ENCODE data around the gene ZBED5.
"Not testable (repeated sequence)": the region's sequence is repeated elsewhere in the genome, so short reads cannot be mapped to it uniquely, and the experiment has no call there.

ZBED5 gene

DNA sequence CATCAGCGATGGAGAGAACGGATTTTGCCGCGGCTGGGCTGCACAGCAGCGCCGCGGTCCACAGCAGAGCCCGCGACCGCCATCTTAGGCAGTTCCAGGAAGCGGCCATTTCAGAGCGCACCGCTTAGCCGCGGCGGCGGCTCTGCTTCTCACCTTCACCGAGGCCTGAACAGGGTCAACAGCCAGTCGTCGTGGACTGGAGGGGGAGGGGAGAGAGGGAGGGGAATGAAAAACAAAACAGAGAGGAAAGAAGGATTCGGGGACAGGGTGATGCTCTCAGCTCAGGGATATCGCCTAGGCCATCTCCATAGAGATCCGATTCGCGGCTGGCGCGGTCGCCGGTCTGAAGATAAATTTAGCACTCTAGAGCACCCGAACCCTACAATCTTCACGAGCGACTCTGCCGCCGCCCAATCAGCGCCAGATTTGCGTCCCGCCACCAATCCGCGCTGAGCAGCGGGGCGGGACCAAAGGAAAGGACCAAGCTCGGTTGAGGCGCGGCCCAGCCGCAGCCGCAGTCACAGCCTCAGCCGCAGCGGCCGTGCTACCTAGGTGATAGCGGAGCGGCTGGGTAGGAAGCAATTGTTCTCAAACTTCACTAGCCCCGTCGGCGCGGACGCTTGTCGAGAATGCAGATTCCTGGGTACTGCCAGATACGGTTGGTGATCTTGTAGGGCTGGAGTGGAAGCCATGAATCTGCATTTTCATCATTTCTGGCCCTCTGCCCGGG, at the start of gene ZBED5:
Gene ZBED5 (minus strand): TSS at position 345 of the 730 bp plus-strand sequence. CDS start 3,108 bp downstream, outside the sequence.
- peak; percentile 91 to 94 (median 92) for DNase-seq (ENCODE audit: low read depth in 2 of 3, low spot score in 1 of 3)

- no peak for DNase-seq (ENCODE audit: low read depth in 2 of 3, low spot score in 1 of 3)
Observed at GRCh38 chr11:10906521-10906920, 48.7 kb upstream of the ZBED5 start.

DNA sequence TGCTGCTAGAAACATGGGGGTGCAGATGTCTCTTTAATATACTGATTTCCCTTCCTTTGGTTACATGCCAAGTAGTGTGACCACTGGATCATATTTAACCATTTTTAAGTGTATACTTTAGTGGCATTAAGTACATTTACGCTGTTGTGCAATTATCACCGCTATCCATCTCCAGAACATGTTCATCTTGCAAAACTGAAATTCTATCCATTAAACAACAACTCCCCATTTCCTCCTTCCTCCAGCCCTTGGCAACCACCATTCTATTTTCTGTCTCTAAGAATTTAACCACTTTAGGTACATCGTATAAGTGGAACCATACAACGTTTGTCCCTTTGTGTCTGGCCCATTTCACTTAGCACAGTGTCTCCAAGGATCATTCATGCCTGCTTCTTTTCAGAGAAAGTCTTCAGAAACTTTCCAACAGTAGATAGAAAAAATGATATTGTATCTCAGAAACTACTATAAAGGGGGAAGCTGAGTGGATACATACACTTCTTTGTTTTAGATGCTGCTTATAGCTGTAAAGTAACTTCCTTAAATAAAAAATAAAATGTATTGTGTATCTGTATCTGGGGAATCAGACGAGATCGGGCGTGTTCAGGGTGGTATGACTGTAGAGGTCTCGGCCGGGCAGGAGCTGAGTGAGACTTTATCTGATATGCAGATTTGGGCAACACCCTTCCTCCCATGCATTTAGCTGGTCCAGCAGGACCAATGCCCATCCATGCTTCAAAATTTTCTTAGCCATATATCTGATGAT, 44.6 kb upstream of the ZBED5 start:
- DNase-seq (ENCODE audit: low read depth in 2 of 3, low spot score in 1 of 3), result no peak

DNA sequence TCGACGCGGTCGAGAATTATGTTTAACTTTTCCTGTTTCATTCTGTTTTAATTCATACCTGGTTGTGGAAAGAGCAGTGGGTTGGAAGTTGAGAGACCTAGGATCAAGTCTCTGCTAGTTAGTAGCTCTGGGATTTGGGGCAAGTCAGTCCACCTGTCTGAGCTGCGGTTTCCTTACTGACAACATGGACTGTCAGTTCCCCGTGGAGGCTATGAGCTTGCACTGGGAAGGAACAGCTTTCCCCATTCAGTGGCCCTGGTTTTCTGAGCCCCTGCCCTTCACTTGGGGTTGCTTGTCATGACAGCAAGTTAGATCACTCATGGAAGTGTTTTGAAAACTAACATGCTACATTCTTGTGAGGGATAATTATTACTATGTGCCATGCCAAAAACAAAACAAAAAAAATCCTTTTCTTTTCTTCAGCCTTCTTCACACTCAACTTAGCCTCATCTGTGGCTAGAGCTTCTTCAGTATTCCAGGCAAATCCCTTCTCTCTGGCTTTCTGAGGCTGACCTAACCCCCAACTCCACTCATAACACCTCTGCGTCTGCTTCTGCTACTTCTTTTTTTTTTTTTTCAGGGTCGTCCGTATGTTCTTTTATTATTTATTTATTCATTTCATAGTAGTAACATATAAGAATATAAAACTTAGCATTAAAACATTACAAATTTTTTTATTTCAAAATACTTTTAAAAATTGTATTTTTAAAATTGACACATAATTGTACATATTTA, 43.0 kb upstream of the ZBED5 start:
- DNase-seq (ENCODE audit: low read depth in 2 of 3, low spot score in 1 of 3), result no peak

- DNase-seq (ENCODE audit: low read depth in 2 of 3, low spot score in 1 of 3), result peak in 1 of 3 donors; percentile 12
Observed at GRCh38 chr11:10899121-10899830, 41.4 kb upstream of the ZBED5 start.

- DNase-seq (ENCODE audit: low read depth in 2 of 3, low spot score in 1 of 3), result no peak
Observed at GRCh38 chr11:10898763-10899025, 40.8 kb upstream of the ZBED5 start.

- no peak for DNase-seq (ENCODE audit: low read depth in 2 of 3, low spot score in 1 of 3)
Observed at GRCh38 chr11:10898003-10898762, 40.3 kb upstream of the ZBED5 start.

GRCh38 chr11:10897150-10897549, 39.3 kb upstream of the ZBED5 start:
- no peak for DNase-seq (ENCODE audit: low read depth in 2 of 3, low spot score in 1 of 3)

- DNase-seq (ENCODE audit: low read depth in 2 of 3, low spot score in 1 of 3), result no peak
Observed at GRCh38 chr11:10896493-10896892, 38.6 kb upstream of the ZBED5 start.

DNA sequence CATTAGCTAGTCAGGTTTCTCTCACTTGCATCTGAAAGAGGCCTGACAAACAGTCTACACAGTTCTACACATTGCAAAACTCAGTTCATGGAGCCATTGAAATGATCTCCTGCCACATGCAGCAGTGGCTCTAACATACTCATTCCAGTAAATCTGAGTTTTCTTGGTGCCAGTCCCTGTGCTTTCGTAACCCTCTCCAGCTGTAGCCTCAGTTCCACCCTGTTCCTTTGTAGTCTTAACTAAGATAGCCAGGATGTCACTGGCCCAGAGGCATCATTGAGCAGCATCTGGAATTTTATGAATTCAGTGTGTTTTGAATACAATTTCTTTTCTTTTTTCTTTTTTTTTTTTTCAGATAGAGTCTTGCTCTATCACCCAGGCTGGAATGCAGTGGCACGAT, 37.4 kb upstream of the ZBED5 start:
- DNase-seq (ENCODE audit: low read depth in 2 of 3, low spot score in 1 of 3), result no peak

- no peak for DNase-seq (ENCODE audit: low read depth in 2 of 3, low spot score in 1 of 3)
Observed at GRCh38 chr11:10894666-10895065, 36.8 kb upstream of the ZBED5 start.

- no peak for DNase-seq (ENCODE audit: low read depth in 2 of 3, low spot score in 1 of 3)
Observed at GRCh38 chr11:10893714-10894151, 35.9 kb upstream of the ZBED5 start.

DNA sequence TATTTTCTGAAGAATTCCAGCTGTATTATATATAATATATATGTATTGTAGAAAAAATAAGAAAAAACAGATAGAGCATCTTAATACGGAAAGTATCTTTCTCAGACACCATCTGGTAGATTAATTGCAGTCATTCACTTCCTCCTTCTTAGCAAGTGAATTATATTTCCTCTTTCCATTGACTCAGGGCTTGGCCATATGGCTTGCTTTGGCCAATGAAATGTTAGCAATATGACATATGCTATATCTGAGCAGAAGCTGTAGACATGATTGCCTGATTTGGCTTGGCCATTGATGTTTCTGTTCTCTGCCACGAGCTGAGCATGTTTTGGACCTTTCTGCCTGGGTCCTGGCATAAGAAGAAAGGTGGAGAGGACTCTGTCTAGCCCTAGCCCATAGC, 34.4 kb upstream of the ZBED5 start:
- no peak for DNase-seq (ENCODE audit: low read depth in 2 of 3, low spot score in 1 of 3)

DNA sequence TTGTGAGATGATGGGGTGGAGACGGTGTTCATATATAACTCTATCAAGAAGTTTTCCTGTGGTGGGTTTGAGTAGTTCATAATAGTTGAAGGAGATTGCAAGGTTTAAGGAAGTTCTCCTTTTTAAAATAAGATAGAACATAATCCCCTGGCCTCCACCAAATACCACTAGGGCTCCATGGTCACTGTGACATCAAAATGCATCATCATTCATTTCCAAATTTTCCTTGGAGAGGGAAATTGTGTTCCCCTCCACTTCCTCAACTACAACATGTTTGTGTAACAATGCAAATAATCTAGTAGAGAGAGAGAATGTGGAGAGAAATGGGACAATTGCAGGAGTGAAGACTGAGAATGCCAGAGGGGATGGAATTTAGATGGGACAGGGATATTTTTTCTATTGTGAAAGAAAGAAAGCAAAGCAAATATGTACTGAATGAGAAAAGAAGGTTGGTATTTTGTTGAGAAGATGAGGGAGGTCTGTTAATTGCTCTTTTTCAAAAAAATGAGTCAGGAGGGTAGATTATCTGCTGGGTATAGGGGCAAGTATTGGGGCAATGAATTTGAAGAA, 33.4 kb upstream of the ZBED5 start:
- DNase-seq (ENCODE audit: low read depth in 2 of 3, low spot score in 1 of 3), result no peak

DNA sequence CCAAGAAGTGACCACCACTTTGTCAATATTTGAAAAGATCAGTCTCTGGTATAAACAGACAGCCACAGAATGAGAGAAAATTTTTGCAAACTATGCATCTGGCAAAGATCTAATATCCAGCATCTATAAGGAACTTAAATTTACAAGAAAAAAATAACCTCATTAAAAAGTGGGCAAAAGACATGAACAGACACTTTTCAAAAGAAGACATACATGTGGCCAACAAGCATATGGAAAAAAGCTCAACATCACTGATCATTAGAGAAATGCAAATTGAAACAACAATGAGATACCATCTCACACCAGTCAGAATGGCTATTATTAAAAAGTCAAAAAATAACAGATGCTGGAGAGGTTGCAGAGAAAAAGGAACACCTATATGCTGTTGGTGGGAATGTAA, 32.2 kb upstream of the ZBED5 start:
- not testable (repeated sequence) for DNase-seq (ENCODE audit: low read depth in 2 of 3, low spot score in 1 of 3)

GRCh38 chr11:10887307-10887706, 29.5 kb upstream of the ZBED5 start:
- DNase-seq (ENCODE audit: low read depth in 2 of 3, low spot score in 1 of 3), result no peak

- DNase-seq (ENCODE audit: low read depth in 2 of 3, low spot score in 1 of 3), result no peak
Observed at GRCh38 chr11:10886652-10887250, 28.9 kb upstream of the ZBED5 start.

GRCh38 chr11:10885703-10886363, 28.0 kb upstream of the ZBED5 start:
- no peak for DNase-seq (ENCODE audit: low read depth in 2 of 3, low spot score in 1 of 3)

DNA sequence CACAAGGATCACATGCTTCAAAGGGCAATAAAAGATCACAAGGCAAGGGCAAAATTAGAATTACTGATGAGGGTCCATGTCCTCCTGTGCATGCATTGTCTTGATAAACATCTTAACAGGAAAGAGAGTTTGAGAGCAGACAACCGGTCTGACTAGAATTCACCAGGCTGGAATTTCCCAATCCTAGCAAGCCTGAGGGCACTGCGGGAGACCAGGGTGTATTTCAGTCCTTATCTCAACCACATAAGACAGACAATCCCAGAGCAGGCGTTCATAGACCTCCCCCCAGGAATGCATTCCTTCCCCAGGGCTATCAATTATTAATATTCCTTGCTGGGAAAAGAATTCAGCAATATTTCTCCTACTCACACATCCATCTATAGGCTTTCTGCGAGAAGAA, 26.4 kb upstream of the ZBED5 start:
- not testable (repeated sequence) for DNase-seq (ENCODE audit: low read depth in 2 of 3, low spot score in 1 of 3)
